Measurements from ENCODE around the gene SLC9A3.
"Not testable (repeated sequence)": the region's sequence is repeated elsewhere in the genome, so short reads cannot be mapped to it uniquely, and the experiment has no call there.

Gene SLC9A3

DNA sequence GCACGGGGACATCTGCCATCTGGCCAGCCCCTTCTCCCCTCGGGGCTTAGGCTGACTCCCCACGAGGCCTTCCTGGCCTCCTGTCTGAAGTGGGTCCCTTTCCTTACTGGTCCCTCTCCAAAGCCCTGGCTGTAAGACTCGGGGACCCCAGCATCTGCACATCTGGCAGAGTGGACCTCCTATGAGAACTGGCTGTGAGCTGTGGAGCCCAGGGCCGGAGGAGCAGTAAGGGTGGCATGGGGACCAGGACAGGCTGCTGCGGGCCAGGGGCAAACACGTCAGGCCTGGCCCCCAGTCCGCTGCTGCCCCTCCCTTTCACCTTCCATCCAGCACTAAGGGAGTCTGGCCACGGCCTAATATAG, 47.5 kb downstream of the SLC9A3 start:
- Histone ChIP-seq H3K4me3 (ENCODE audit: low read length) (no peak overlapping the region), H2AFZ (ENCODE audit: low read depth, low read length) (no peak overlapping the region), H3K36me3 (replicated peaks; ENCODE audit: low read depth, low read length) (peaks cover under 1% of the 10 kb centered on the region), H4K20me1 (ENCODE audit: insufficient read depth, low read length) (no peaks in the 10 kb centered on the region), H3K9ac (ENCODE audit: low read length) (no peak overlapping the region), H3K4me1 (ENCODE audit: low read length) (peaks cover 2% of the 10 kb centered on the region), H3K79me2 (ENCODE audit: low read length) (peaks cover 10% of the 10 kb centered on the region), H3K4me2 (ENCODE audit: low read length) (no peak overlapping the region), H3K27ac (ENCODE audit: low read length) (no peak overlapping the region), H3K27me3 (ENCODE audit: low read depth, low read length) (no peaks in the 10 kb centered on the region), H3K9me3 (ENCODE audit: insufficient read depth, low read length) (no peaks in the 10 kb centered on the region)
- no peak for TF ChIP-seq EZH2phosphoT487 (IDR thresholded peaks at IDR 0.05; ENCODE audit: low read depth)
- TF ChIP-seq, protein P1, sequence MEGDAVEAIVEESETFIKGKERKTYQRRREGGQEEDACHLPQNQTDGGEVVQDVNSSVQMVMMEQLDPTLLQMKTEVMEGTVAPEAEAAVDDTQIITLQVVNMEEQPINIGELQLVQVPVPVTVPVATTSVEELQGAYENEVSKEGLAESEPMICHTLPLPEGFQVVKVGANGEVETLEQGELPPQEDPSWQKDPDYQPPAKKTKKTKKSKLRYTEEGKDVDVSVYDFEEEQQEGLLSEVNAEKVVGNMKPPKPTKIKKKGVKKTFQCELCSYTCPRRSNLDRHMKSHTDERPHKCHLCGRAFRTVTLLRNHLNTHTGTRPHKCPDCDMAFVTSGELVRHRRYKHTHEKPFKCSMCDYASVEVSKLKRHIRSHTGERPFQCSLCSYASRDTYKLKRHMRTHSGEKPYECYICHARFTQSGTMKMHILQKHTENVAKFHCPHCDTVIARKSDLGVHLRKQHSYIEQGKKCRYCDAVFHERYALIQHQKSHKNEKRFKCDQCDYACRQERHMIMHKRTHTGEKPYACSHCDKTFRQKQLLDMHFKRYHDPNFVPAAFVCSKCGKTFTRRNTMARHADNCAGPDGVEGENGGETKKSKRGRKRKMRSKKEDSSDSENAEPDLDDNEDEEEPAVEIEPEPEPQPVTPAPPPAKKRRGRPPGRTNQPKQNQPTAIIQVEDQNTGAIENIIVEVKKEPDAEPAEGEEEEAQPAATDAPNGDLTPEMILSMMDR (IDR thresholded peaks at IDR 0.05; ENCODE audit: low read depth, low read length): no peak

DNA sequence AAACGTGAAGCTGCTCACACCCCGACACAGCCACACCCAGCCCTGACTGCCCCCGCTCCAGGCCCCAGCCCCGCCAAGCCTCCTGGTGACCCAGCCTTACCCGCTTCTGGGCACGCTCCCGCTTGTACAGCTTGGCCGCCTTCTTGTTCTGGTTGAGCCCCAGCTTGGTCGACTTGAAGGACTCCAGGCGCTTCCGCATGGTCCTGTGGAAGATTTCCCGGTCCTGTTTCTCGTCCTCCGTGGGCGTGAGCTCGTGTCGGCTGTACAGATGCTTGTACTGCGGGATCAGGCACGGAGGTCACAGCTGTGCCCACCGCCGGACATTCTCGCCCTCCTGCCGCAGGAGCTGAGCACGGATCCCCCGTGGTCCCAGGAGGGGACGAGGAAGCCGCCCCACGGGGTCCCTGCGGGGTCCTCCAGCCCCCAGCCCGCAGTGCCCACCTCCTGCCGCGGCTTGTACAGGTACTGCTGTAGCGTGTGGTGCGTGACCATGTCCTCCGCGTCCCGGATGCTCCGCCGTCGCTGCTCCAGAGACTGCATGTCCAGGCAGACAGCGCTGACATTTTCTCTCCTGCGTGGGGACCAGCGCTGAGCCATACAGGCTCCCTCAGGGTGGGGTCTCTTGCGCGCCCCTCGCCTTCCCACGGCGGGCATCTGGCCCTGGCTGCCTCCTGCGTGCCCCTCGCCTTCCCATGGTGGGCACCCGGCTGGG, 48.0 kb downstream of the SLC9A3 start:
- no peak overlapping the region for H3K4me2 ChIP-seq (ENCODE audit: low read length)

GRCh38 chr5:475704-476101, 48.5 kb downstream of the SLC9A3 start:
- Histone ChIP-seq H3K27me3 (ENCODE audit: low read depth, low read length) (no peaks in the 10 kb centered on the region), H2AFZ (ENCODE audit: low read depth, low read length) (no peak overlapping the region), H3K79me2 (ENCODE audit: low read length) (peaks cover 21% of the 10 kb centered on the region), H3K4me1 (ENCODE audit: low read length) (peaks cover 12% of the 10 kb centered on the region), H3K36me3 (replicated peaks; ENCODE audit: low read depth, low read length) (peaks cover 6% of the 10 kb centered on the region), H3K9me3 (ENCODE audit: insufficient read depth, low read length) (no peaks in the 10 kb centered on the region), H3K9ac (ENCODE audit: low read length) (no peak overlapping the region), H3K27ac (ENCODE audit: low read length) (no peak overlapping the region), H3K4me3 (ENCODE audit: low read length) (no peak overlapping the region), H4K20me1 (ENCODE audit: insufficient read depth, low read length) (no peaks in the 10 kb centered on the region), H3K4me2 (ENCODE audit: low read length) (no peak overlapping the region)
- TF ChIP-seq, protein P1 (IDR thresholded peaks at IDR 0.05; ENCODE audit: low read depth, low read length): no peak
- TF ChIP-seq EZH2phosphoT487 (IDR thresholded peaks at IDR 0.05; ENCODE audit: low read depth): no peak

More for the DNA sequence above, 48.0 kb downstream of the SLC9A3 start:
- no peaks in the 10 kb centered on the region for H3K9me3 ChIP-seq (ENCODE audit: insufficient read depth, low read length)
- H3K27me3 ChIP-seq (ENCODE audit: low read depth, low read length): no peaks in the 10 kb centered on the region
- no peaks in the 10 kb centered on the region for H4K20me1 ChIP-seq (ENCODE audit: insufficient read depth, low read length)
- no peak overlapping the region for H3K27ac ChIP-seq (ENCODE audit: low read length)
- TF ChIP-seq EZH2phosphoT487 (IDR thresholded peaks at IDR 0.05; ENCODE audit: low read depth): no peak
- TF ChIP-seq, protein P1 (IDR thresholded peaks at IDR 0.05; ENCODE audit: low read depth, low read length): no peak
- H2AFZ ChIP-seq (ENCODE audit: low read depth, low read length): no peak overlapping the region
- peaks cover 7% of the 10 kb centered on the region for H3K4me1 ChIP-seq (ENCODE audit: low read length)
- H3K9ac ChIP-seq (ENCODE audit: low read length): no peak overlapping the region
- peaks cover 15% of the 10 kb centered on the region for H3K79me2 ChIP-seq (ENCODE audit: low read length)
- peaks cover 6% of the 10 kb centered on the region for H3K36me3 ChIP-seq (replicated peaks; ENCODE audit: low read depth, low read length)
- no peak overlapping the region for H3K4me3 ChIP-seq (ENCODE audit: low read length)

- Histone ChIP-seq H3K79me2 (ENCODE audit: low read length) (peaks cover 25% of the 10 kb centered on the region), H3K36me3 (replicated peaks; ENCODE audit: low read depth, low read length) (peaks cover 6% of the 10 kb centered on the region), H3K9me3 (ENCODE audit: insufficient read depth, low read length) (no peaks in the 10 kb centered on the region), H3K4me2 (ENCODE audit: low read length) (no peak overlapping the region), H3K4me3 (ENCODE audit: low read length) (no peak overlapping the region), H3K27me3 (ENCODE audit: low read depth, low read length) (no peaks in the 10 kb centered on the region), H2AFZ (ENCODE audit: low read depth, low read length) (no peak overlapping the region), H3K27ac (ENCODE audit: low read length) (no peak overlapping the region), H3K9ac (ENCODE audit: low read length) (no peak overlapping the region), H4K20me1 (ENCODE audit: insufficient read depth, low read length) (no peaks in the 10 kb centered on the region), H3K4me1 (ENCODE audit: low read length) (peaks cover 16% of the 10 kb centered on the region)
- no peak for TF ChIP-seq EZH2phosphoT487 (IDR thresholded peaks at IDR 0.05; ENCODE audit: low read depth)
- TF ChIP-seq, protein P1 (IDR thresholded peaks at IDR 0.05; ENCODE audit: low read depth, low read length): no peak
Measured at GRCh38 chr5:474840-475661, 49.2 kb downstream of the SLC9A3 start.

GRCh38 chr5:474232-474839, 49.9 kb downstream of the SLC9A3 start:
- H2AFZ ChIP-seq (ENCODE audit: low read depth, low read length); H4K20me1 ChIP-seq (ENCODE audit: insufficient read depth, low read length); H3K4me3 ChIP-seq (ENCODE audit: low read length); H3K27ac ChIP-seq (ENCODE audit: low read length); H3K27me3 ChIP-seq (ENCODE audit: low read depth, low read length); H3K9ac ChIP-seq (ENCODE audit: low read length); H3K9me3 ChIP-seq (ENCODE audit: insufficient read depth, low read length); H3K36me3 ChIP-seq (replicated peaks; ENCODE audit: low read depth, low read length): not testable (repeated sequence)
- peak overlapping the region; percentile 91 for H3K4me2 ChIP-seq (ENCODE audit: low read length)
- peaks cover 25% of the 10 kb centered on the region for H3K79me2 ChIP-seq (ENCODE audit: low read length)
- peaks cover 16% of the 10 kb centered on the region for H3K4me1 ChIP-seq (ENCODE audit: low read length)
